Sigmoid colon (tissue), 7 donors: ENCODE results near the gene MAPT. TPM values are rescaled to one million over a fixed set of nuclear protein-coding genes. Genes with fewer than 3 reads are reported as not detected.
"Not testable (repeated sequence)": the region's sequence is repeated elsewhere in the genome, so short reads cannot be mapped to it uniquely, and the experiment has no call there.

Source experiments
- DNase-seq: peaks from one replicate; pipeline ENCODE4 v3.0.0-alpha.2; 2019
- H3K27ac ChIP-seq, 4 donors: fragments of 200-600 bp; sonication (generic); one replicate each; pipeline ENCODE4 v1.5.1; 2016 to 2019; ENCODE audit warnings: mild to moderate bottlenecking in 1 of 4
- H3K27me3 ChIP-seq, 3 donors: fragments of 200-600 bp; sonication (generic); one replicate each; pipeline ENCODE4 v1.5.1; 2019; ENCODE audit warnings: mild to moderate bottlenecking in 1 of 3
- H3K36me3 ChIP-seq, 4 donors: fragments of 200-600 bp; sonication (generic); one replicate each; pipeline ENCODE4 v1.5.1; 2016 to 2019
- H3K4me1 ChIP-seq, 4 donors: fragments of 200-600 bp; sonication (generic); one replicate each; pipeline ENCODE4 v1.5.1; 2017 to 2019
- H3K4me3 ChIP-seq, 4 donors: fragments of 200-600 bp; sonication (generic); one replicate each; pipeline ENCODE4 v1.5.1; 2017 to 2019; ENCODE audit warnings: mild to moderate bottlenecking in 2 of 4, moderate library complexity in 1 of 4
- H3K9me3 ChIP-seq, 4 donors: fragments of 200-600 bp in 3 of 4; sonication (generic) in 3 of 4; one replicate each; pipeline versions ENCODE4 v1.5.1 to v1.6.1; 2013 to 2019
- CTCF ChIP-seq, 4 experiments: fragments of 450-650 bp in 3 of 4; fragments of 200-600 bp in 1 of 4; IDR thresholded peaks; one replicate each; pipeline ENCODE4 v1.5.1; 2016 to 2019; ENCODE audit warnings: antibody characterized with exemption in 4 of 4, mild to moderate bottlenecking in 3 of 4, moderate library complexity in 2 of 4
- EP300 ChIP-seq, 4 donors: sonication (generic); formaldehyde crosslinking; IDR thresholded peaks; one replicate each; pipeline ENCODE4 v1.6.1; 2017; ENCODE audit warnings: antibody characterized with exemption in 4 of 4
- POLR2A ChIP-seq, 2 donors: fragments of 450-650 bp; IDR thresholded peaks; one replicate each; pipeline ENCODE4 v1.6.1; 2016; ENCODE audit warnings: antibody characterized with exemption in 2 of 2, mild to moderate bottlenecking in 2 of 2, moderate library complexity in 2 of 2
- POLR2AphosphoS5 ChIP-seq, 4 donors: sonication (generic); formaldehyde crosslinking; IDR thresholded peaks; one replicate each; pipeline ENCODE4 v1.6.1; 2017; ENCODE audit warnings: antibody characterized with exemption in 4 of 4
- WGBS, 2 donors: extraction: QIAGEN DNeasy Blood & Tissue Kit; methylation state at CpG; one replicate each; pipeline ENCODE4 v1.1.7; 2013; 5-methylcytosine and 5-hydroxymethylcytosine counted together
- intact Hi-C: fragments of 100-400 bp; cut with DNase I; formaldehyde crosslinking; loops from one replicate; pipeline ENCODE4 v1.15.1; 2023
- polyA plus RNA-seq, 3 donors: library from polyadenylated mRNA; stranded (reverse); fragments of 200-250 nt; gene quantifications; one replicate each; pipeline ENCODE4 v1.2.3, GENCODE V29; 2013
- total RNA-seq, 4 donors: library from RNA; depleted of rRNA; stranded (reverse); fragments of >200 nt; gene quantifications; one replicate each; pipeline ENCODE4 v1.1.0, GENCODE V29; 2016
- donor health status: healthy with polysubstance abuse.
- donor health status: Bipolar disorder and iron deficiency.
- donor health status: healthy.

The MAPT gene
- total and polyA plus RNA-seq, 7 donors = 0.60 to 20.5 (median 10.9) TPM; not detected in 1

GRCh38 chr17:45936610-45937009 lies 42.3 kb downstream of the MAPT start:
- Histone ChIP-seq H3K36me3 (no peaks in the 10 kb centered on the region), H3K27ac (no peak overlapping the region), H3K4me1 (peaks cover 0 to 18% (median 15%) of the 10 kb centered on the region in 4 donors), H3K27me3 (no peaks in the 10 kb centered on the region), H3K9me3 (no peaks in the 10 kb centered on the region), H3K4me3 (no peak overlapping the region)
- 60 to 77% methylated on average over 4 of the region's 4 CpGs for WGBS, 2 donors
- TF ChIP-seq EP300 (IDR thresholded peaks at IDR 0.05) = no peak
- TF ChIP-seq CTCF (IDR thresholded peaks at IDR 0.05) = no peak
- no peak for TF ChIP-seq POLR2A (IDR thresholded peaks at IDR 0.05)
- no peak for TF ChIP-seq POLR2AphosphoS5 (IDR thresholded peaks at IDR 0.05)
- no peak for DNase-seq
- intact Hi-C loops = no loop called here

GRCh38 chr17:45937186-45937585 lies 42.8 kb downstream of the MAPT start:
- peaks cover 0 to 23% (median 20%) of the 10 kb centered on the region in 4 donors for H3K4me1 ChIP-seq
- intact Hi-C loops, H3K27ac ChIP-seq, H3K27me3 ChIP-seq, H3K36me3 ChIP-seq, H3K4me3 ChIP-seq, DNase-seq, H3K9me3 ChIP-seq: not testable (repeated sequence)

GRCh38 chr17:45939395-45939794 lies 45.0 kb downstream of the MAPT start:
- Histone ChIP-seq H3K4me1 (peaks cover 0 to 36% (median 31%) of the 10 kb centered on the region in 4 donors), H3K36me3 (no peaks in the 10 kb centered on the region), H3K27ac (no peak overlapping the region), H3K9me3 (no peaks in the 10 kb centered on the region), H3K27me3 (no peaks in the 10 kb centered on the region), H3K4me3 (no peak overlapping the region)
- intact Hi-C loops = no loop called here
- 43 to 57% methylated on average over 5 of the region's 5 CpGs for WGBS, 2 donors
- TF ChIP-seq POLR2AphosphoS5 (IDR thresholded peaks at IDR 0.05) = no peak
- TF ChIP-seq CTCF (IDR thresholded peaks at IDR 0.05) = no peak
- TF ChIP-seq POLR2A (IDR thresholded peaks at IDR 0.05) = no peak
- TF ChIP-seq EP300 (IDR thresholded peaks at IDR 0.05) = no peak
- no peak for DNase-seq

GRCh38 chr17:45940293-45940692 lies 45.9 kb downstream of the MAPT start:
- Histone ChIP-seq H3K27ac (peak overlapping the region in 3 of 4 donors; percentile 79 to 82 (median 82)), H3K4me3 (no peak overlapping the region), H3K9me3 (no peaks in the 10 kb centered on the region), H3K36me3 (no peaks in the 10 kb centered on the region), H3K27me3 (no peaks in the 10 kb centered on the region), H3K4me1 (peaks cover 0 to 36% (median 31%) of the 10 kb centered on the region in 4 donors)
- intact Hi-C loops = no loop called here
- no peak for DNase-seq
- no peak for TF ChIP-seq EP300 (IDR thresholded peaks at IDR 0.05)
- WGBS, 2 donors = 72 to 85% methylated on average over 4 of the region's 4 CpGs

- TF ChIP-seq POLR2A (IDR thresholded peaks at IDR 0.05) (no peak), CTCF (IDR thresholded peaks at IDR 0.05) (no peak), EP300 (IDR thresholded peaks at IDR 0.05) (peak in 1 of 4 donors; percentile 52), POLR2AphosphoS5 (IDR thresholded peaks at IDR 0.05) (peak in 3 of 4 donors; percentile 36 to 55 (median 50))
- Histone ChIP-seq H3K4me1 (peaks cover 0 to 36% (median 31%) of the 10 kb centered on the region in 4 donors), H3K27ac (peak overlapping the region; percentile 14 to 82 (median 80)), H3K4me3 (no peak overlapping the region), H3K9me3 (no peaks in the 10 kb centered on the region), H3K36me3 (no peaks in the 10 kb centered on the region), H3K27me3 (no peaks in the 10 kb centered on the region)
- peak; percentile 90 for DNase-seq
- intact Hi-C loops = no loop called here
- WGBS, 2 donors = 59 to 62% methylated on average over 3 of the region's 3 CpGs
Observed at GRCh38 chr17:45940826-45941225, 46.5 kb downstream of the MAPT start.

- no peak overlapping the region for H3K4me3 ChIP-seq
- peaks cover 0 to 36% (median 31%) of the 10 kb centered on the region in 4 donors for H3K4me1 ChIP-seq
- no peaks in the 10 kb centered on the region for H3K27me3 ChIP-seq
- intact Hi-C loops = no loop called here
- WGBS, 2 donors = 40 to 41% methylated on average over 2 of the region's 2 CpGs
- H3K9me3 ChIP-seq = no peaks in the 10 kb centered on the region
- no peak for DNase-seq
- peak overlapping the region; percentile 42 to 82 (median 80) for H3K27ac ChIP-seq
- TF ChIP-seq CTCF (IDR thresholded peaks at IDR 0.05) (no peak), POLR2A (IDR thresholded peaks at IDR 0.05) (no peak), EP300 (IDR thresholded peaks at IDR 0.05) (no peak), POLR2AphosphoS5 (IDR thresholded peaks at IDR 0.05) (no peak)
- H3K36me3 ChIP-seq = no peaks in the 10 kb centered on the region
Observed at GRCh38 chr17:45941395-45941794, 47.0 kb downstream of the MAPT start.
